G401 (cell line): ENCODE results near the gene PIK3CB. TPM values are rescaled to one million over a fixed set of nuclear protein-coding genes. Genes with fewer than 3 reads are reported as not detected.
A peak's percentile ranks its signal among the peaks of the same experiment; 100 is the strongest.
"Not testable (repeated sequence)": the region's sequence is repeated elsewhere in the genome, so short reads cannot be mapped to it uniquely, and the experiment has no call there.

Experiments
- DNase-seq: peaks from one replicate; pipeline ENCODE4 v3.0.0-alpha.2; 2015; ENCODE audit warnings: low spot score
- in situ Hi-C: cut with HindIII; loops from 2 replicates; pipeline ENCODE4 v1.10.0; 2016; ENCODE audit warnings: low sequenced_read_pairs, mixed read lengths
- total RNA-seq: library from RNA; depleted of rRNA; stranded (reverse); fragments of >200 nt; shearing (Covaris generic); gene quantifications from 2 replicates; pipeline ENCODE4 v1.2.3, GENCODE V29; 2014

Gene PIK3CB
- total RNA-seq, 1 experiment from 2014 or later, result 25.4 TPM

- no peak for DNase-seq
- in situ Hi-C loops, result no loop called here
These were observed 137.9 kb downstream of the PIK3CB start for GRCh38 chr3:138696666-138697370.

DNA sequence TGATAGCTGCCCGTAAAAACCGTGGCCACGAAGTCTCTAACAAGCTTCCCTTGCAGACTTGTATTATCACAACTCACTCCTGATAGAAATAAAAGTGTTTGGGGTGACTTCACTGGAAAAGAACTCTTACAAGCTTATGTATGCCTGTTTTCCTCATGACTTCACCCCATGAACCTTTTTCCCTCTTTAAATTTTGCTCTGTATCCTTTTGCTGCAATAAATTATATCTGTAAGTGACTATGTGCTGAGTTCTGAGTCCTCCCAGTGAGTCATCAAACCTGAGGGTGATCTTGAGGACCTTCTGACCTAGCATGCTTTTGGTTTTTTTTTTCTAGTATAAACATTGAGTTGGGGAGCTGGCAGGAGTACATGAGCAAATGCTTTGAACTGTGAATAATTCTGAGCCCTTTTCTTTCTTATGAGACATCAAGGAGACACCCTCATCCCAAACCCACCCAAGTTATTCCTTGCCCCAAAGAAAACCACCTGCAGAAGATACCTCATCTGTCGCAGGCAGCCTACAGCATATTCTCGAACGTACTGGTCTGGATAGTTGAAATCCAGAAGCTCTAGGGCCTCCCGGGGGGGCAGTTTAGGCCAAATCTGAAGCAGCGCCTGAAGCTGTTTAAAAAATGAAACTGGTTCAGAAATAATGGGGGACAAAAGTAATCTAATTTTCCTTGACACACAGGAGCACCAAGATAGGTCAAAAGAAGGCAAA lies 140.3 kb downstream of the PIK3CB start:
- in situ Hi-C loops, result no loop called here
- no peak for DNase-seq

DNA sequence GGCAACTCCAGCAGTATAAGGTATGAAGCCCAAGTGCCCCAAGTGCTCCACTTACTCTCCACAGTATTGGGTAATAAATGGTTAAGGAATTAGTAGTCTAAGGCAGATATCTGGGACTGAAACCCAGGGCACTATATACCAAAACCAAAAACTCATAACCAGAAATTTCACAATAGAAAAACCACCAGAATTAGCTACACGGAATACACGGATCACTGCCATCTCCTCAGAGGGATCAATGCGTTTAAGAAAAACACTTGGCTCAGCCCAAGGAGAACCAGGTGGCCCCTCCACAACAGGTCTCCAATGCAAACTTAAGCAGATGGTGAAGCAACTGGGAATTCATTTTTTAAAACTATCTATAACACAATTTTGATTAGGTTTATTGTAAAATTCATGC lies 142.6 kb downstream of the PIK3CB start:
- in situ Hi-C loops, result no loop called here
- DNase-seq, result no peak

GRCh38 chr3:138691351-138691750 lies 143.4 kb downstream of the PIK3CB start:
- in situ Hi-C loops, result no loop called here
- DNase-seq, result no peak

DNA sequence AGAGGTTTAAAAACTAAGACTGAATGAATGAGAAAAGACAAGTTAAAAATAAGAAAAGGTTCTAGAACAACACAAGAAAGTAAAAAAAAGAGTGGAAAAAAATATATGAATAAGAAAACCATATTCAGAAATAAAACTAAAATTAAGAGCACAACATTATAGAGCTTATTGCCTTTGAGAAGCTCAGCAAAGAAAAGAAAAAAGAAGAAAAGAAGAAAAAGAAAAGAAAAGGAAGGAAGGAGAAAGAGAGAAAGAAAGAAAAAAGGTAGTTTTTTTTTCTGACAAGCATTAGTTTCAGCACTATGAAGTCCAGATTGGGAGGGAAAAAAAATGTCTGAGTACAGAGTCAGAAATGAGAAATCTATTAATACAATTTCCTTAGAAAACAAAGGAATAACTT lies 144.7 kb downstream of the PIK3CB start:
- in situ Hi-C loops, result no loop called here
- DNase-seq, result no peak

DNA sequence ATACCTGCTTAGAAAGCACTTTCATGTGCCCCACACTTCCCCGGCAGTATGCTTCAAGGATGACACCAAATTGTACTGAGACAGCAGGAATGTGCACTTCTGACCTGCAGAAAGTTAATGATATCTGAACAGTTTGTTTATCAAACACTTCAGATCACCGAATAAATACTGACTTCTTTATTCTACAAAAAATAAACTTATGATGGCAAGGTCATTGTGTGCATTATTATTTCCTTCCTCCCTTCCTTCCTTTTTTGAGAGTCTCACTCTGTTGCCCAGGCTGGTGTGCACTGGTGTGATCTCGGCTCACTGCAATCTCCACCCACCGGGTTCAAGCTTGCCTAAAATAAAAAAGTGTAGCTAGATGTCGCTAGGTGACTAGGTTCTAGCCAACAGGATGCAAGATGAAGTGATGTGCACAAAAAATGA lies 145.8 kb downstream of the PIK3CB start:
- DNase-seq, result peak; percentile 11
- in situ Hi-C loops, result no loop called here

- in situ Hi-C loops, result no loop called here
- no peak for DNase-seq
These were observed 147.5 kb downstream of the PIK3CB start for GRCh38 chr3:138687236-138687635.

GRCh38 chr3:138686771-138687221 lies 147.9 kb downstream of the PIK3CB start:
- in situ Hi-C loops, result no loop called here
- no peak for DNase-seq

GRCh38 chr3:138684396-138684795 lies 150.3 kb downstream of the PIK3CB start:
- in situ Hi-C loops, result no loop called here
- no peak for DNase-seq

- DNase-seq, result no peak
- in situ Hi-C loops, result no loop called here
These were observed 152.1 kb downstream of the PIK3CB start for GRCh38 chr3:138682648-138683047.

- in situ Hi-C loops, result no loop called here
- DNase-seq, result no peak
These were observed 153.1 kb downstream of the PIK3CB start for GRCh38 chr3:138681463-138682220.

GRCh38 chr3:138680974-138681373 lies 153.8 kb downstream of the PIK3CB start:
- in situ Hi-C loops, DNase-seq: not testable (repeated sequence)

DNA sequence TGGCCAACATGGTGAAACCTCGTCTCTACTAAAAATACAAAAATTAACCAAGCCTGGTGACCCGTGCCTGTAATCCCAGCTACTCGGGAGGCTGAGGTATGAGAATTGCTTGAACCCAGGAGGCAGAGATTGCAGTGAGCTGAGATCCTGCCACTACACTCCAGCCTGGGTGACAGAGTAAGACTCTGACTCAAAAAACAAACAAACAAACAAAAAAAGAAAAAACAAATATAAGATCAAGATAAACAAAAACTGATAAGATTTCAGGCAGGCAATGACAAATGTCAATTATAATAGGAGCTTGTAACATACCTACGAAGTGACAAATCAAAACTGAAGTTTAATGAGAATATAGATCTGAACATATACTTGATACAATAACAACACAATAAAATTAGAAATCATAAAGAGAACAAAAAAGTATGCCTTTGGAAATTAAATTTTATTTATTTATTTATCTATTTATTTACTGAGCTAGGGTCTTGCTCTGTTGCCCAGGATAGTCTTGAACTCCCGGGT lies 155.8 kb downstream of the PIK3CB start:
- DNase-seq, result no peak
- in situ Hi-C loops, result no loop called here

GRCh38 chr3:138678086-138678485 lies 156.6 kb downstream of the PIK3CB start:
- DNase-seq, result no peak
- in situ Hi-C loops, result no loop called here

- in situ Hi-C loops, result no loop called here
These were observed 159.3 kb downstream of the PIK3CB start for GRCh38 chr3:138675393-138675792.

GRCh38 chr3:138673641-138674530 lies 160.8 kb downstream of the PIK3CB start:
- in situ Hi-C loops, result no loop called here
- DNase-seq, result no peak

More at GRCh38 chr3:138675393-138675792, 159.3 kb downstream of the PIK3CB start:
- DNase-seq, result no peak

GRCh38 chr3:138670407-138670806 lies 164.3 kb downstream of the PIK3CB start:
- in situ Hi-C loops, result no loop called here
- DNase-seq, result no peak

DNA sequence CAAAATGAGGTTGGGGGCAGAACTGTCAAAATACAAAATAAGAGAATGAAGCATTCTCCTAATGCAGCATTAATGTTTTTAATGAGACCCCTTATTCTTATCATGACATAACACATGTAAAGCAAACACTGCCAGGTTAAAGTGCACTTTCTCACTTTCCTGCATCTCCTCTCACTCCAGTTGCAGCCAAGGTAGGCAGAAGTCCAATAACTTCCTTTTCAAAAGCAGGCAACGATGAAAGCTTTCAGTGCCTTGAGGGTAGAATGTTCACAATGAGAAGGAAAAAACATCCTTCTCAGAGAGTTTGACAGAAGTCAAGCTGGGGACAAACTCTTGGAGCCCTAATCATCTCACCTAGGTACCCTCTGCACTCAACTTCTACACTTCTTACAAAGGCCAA lies 166.6 kb downstream of the PIK3CB start:
- no peak for DNase-seq
- in situ Hi-C loops, result no loop called here

DNA sequence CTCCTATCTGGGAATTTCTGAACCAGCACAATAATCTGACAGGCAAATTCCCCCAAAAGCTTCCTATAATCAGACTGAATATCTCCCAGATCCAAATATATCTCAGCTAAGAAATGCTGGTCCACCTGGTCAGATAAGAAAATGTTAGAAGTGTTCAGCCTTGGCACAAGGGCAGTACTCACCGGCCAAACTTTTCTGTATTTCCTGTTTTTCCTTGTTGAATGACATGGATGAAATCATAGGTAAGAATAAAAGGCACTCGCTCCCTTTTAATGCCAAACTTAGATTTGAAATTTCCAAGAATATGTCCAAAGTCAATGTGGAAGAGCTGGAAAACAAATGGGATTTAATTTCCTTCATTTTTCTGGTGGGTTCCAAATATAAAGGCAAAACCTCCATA lies 177.2 kb downstream of the PIK3CB start:
- DNase-seq, result no peak
- in situ Hi-C loops, result no loop called here
